Measurements from ENCODE around the gene CXCL6.

DNA sequence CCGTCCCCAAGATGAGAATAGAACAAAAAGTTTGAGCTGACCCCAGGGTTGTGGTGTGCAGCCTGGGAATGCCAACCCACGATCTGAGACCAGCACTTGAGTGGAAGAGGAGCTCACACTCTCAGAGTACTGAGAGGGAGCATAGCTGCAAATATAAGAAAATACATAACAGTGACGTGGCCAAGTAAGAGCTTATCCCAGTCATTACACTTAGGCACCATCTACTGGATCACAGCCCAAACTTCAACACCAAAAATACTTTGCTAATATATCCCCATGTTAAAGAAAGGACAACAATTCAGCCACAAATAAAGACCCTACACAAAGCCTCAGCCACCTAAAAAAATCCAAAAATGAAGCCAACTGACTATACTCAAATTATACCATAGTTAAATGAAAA is 33.3 kb upstream of the CXCL6 start:
- TF ChIP-seq CTCF (conservative IDR thresholded peaks at IDR 0.05; ENCODE audit: low read depth, low read length) (peak; percentile 39; the same call in 1 of the 2 replicates), EZH2 (IDR thresholded peaks at IDR 0.05; ENCODE audit: low read length, unreplicated experiment) (no peak), EZH2phosphoT487 (IDR thresholded peaks at IDR 0.05; ENCODE audit: borderline replicate concordance, low read length) (no peak)

Measured in PC-3 (cell line).